GM21447 (cell line): Measurements from ENCODE around the gene ERC2.
"Not testable (repeated sequence)": the region's sequence is repeated elsewhere in the genome, so short reads cannot be mapped to it uniquely, and the experiment has no call there.

ENCODE experiments used
- ATAC-seq: cut with Tn5 transposase; IDR thresholded peaks from one replicate; pipeline ENCODE4 v1.9.1; 2021; ENCODE audit not compliant: unreplicated experiment

ERC2 gene

GRCh38 chr3:56468184-56469106, at the start of gene ERC2:
TSS of gene ERC2 (minus strand) at chr3:56468467.
- no peak for ATAC-seq

- no peak for ATAC-seq
Measured at GRCh38 chr3:56502738-56503137, 34.5 kb upstream of the ERC2 start.

GRCh38 chr3:56496376-56496775, 28.1 kb upstream of the ERC2 start:
- not testable (repeated sequence) for ATAC-seq

GRCh38 chr3:56494679-56495322, 26.5 kb upstream of the ERC2 start:
- peak; percentile 89 for ATAC-seq

GRCh38 chr3:56491566-56491965, 23.3 kb upstream of the ERC2 start:
- ATAC-seq, result no peak

- ATAC-seq, result no peak
Measured at GRCh38 chr3:56488812-56489600, 20.7 kb upstream of the ERC2 start.

- no peak for ATAC-seq
Measured at GRCh38 chr3:56484525-56485032, 16.3 kb upstream of the ERC2 start.

- ATAC-seq, result no peak
Measured at GRCh38 chr3:56484122-56484521, 15.9 kb upstream of the ERC2 start.

- no peak for ATAC-seq
Measured at GRCh38 chr3:56477646-56478045, 9.4 kb upstream of the ERC2 start.

GRCh38 chr3:56476771-56477170, 8.5 kb upstream of the ERC2 start:
- ATAC-seq, result no peak

- no peak for ATAC-seq
Measured at GRCh38 chr3:56471771-56472170, 3.5 kb upstream of the ERC2 start.

- no peak for ATAC-seq
Measured at GRCh38 chr3:56469141-56469540, 874 bp upstream of the ERC2 start.

GRCh38 chr3:56467801-56468183, 475 bp downstream of the ERC2 start:
- ATAC-seq, result no peak

- ATAC-seq, result no peak
Measured at GRCh38 chr3:56467108-56467507, 1.2 kb downstream of the ERC2 start.

- no peak for ATAC-seq
Measured at GRCh38 chr3:56459719-56460118, 8.5 kb downstream of the ERC2 start.

GRCh38 chr3:56459104-56459496, 9.2 kb downstream of the ERC2 start:
- no peak for ATAC-seq

- ATAC-seq, result no peak
Measured at GRCh38 chr3:56458496-56459103, 9.7 kb downstream of the ERC2 start.

GRCh38 chr3:56456117-56456516, 12.2 kb downstream of the ERC2 start:
- no peak for ATAC-seq

- ATAC-seq, result no peak
Measured at GRCh38 chr3:56453011-56453410, 15.3 kb downstream of the ERC2 start.

GRCh38 chr3:56452085-56452484, 16.2 kb downstream of the ERC2 start:
- no peak for ATAC-seq

- no peak for ATAC-seq
Measured at GRCh38 chr3:56443372-56443771, 24.9 kb downstream of the ERC2 start.
